ENCODE data around the gene ZNF689.

DNA sequence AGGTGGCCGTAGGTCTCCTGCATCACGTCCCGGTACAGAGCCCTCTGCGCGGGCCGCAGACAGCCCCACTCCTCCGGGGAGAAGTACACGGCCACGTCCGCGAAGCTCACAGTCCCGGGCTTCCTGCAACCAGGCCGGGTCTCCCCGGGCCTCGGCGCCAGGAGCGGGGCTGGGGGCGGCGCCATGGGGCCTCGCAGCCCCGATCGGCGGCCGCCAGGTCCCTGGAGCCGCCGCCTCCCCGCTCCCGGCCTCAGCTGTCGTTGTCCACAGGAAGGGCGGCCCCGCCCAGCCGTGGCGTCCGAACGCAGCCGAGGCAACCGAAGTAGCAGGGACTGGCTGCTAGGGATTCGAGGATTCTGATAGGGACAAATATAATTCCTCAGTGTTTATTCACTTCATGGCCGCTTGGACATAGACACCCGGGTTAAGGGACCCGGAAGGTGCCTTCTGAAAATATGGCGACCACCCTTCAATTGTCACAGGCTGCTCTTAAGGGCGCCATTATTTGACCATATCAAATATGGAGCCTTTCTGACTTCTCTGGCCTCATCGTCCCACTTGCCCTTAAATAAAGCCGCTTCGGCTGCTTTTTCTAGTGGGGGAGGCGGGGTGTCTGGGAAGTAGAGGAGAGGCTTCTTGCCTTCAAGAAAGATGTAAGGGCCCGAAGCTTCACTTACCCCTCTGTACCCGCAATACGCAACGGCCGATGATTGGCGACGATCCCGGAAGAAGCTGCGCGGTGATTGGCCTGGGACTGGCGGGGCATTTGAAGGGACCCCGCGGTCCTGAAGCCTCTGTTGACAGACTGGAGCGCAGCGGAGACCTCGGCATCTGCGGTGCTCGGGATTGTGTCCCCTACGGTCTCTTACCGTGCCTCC is 38.5 kb downstream of the ZNF689 start, which contains the start of gene ZNF688:
- TF ChIP-seq, protein P1, sequence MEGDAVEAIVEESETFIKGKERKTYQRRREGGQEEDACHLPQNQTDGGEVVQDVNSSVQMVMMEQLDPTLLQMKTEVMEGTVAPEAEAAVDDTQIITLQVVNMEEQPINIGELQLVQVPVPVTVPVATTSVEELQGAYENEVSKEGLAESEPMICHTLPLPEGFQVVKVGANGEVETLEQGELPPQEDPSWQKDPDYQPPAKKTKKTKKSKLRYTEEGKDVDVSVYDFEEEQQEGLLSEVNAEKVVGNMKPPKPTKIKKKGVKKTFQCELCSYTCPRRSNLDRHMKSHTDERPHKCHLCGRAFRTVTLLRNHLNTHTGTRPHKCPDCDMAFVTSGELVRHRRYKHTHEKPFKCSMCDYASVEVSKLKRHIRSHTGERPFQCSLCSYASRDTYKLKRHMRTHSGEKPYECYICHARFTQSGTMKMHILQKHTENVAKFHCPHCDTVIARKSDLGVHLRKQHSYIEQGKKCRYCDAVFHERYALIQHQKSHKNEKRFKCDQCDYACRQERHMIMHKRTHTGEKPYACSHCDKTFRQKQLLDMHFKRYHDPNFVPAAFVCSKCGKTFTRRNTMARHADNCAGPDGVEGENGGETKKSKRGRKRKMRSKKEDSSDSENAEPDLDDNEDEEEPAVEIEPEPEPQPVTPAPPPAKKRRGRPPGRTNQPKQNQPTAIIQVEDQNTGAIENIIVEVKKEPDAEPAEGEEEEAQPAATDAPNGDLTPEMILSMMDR (conservative IDR thresholded peaks at IDR 0.05), result no peak
- no peak for TF ChIP-seq EZH2 (IDR thresholded peaks at IDR 0.05; ENCODE audit: low read depth)

Measured in PC-9 (cell line).